Ishikawa (cell line): ENCODE data around the gene PDLIM1.
A peak's percentile ranks its signal among the peaks of the same experiment; 100 is the strongest.

Experiments used
- CREB1 ChIP-seq: IDR thresholded peaks from 2 replicates; pipeline ENCODE4 v1.6.1; 2012; ENCODE audit warnings: low read depth
- EGR1 ChIP-seq: IDR thresholded peaks from 2 replicates; pipeline ENCODE4 v1.6.1; 2012
- EP300 ChIP-seq: IDR thresholded peaks from 2 replicates; pipeline ENCODE4 v1.6.1; 2012; ENCODE audit warnings: borderline replicate concordance
- FOXM1 ChIP-seq: IDR thresholded peaks from 2 replicates; pipeline ENCODE4 v1.6.1; 2012; ENCODE audit warnings: low read depth, borderline replicate concordance
- TAF1 ChIP-seq: IDR thresholded peaks from 2 replicates; pipeline ENCODE4 v1.6.1; 2012; ENCODE audit warnings: low read depth, mild to moderate bottlenecking

- TF ChIP-seq TAF1 (no peak), FOXM1 (peak; percentile 92), CREB1 (no peak; the same call in 1 of the 2 replicates), EP300 (peak; percentile 93), EGR1 (no peak)
Measured at GRCh38 chr10:95289003-95289920, 1.5 kb downstream of the PDLIM1 start.
